ENCODE data around the gene PSAPL1. TPM values are rescaled to one million over a fixed set of nuclear protein-coding genes. Genes with fewer than 3 reads are reported as not detected.
A peak's percentile ranks its signal among the peaks of the same experiment; 100 is the strongest.

Gene PSAPL1
- not detected for total RNA-seq
- long read RNA-seq: 0 reads

DNA sequence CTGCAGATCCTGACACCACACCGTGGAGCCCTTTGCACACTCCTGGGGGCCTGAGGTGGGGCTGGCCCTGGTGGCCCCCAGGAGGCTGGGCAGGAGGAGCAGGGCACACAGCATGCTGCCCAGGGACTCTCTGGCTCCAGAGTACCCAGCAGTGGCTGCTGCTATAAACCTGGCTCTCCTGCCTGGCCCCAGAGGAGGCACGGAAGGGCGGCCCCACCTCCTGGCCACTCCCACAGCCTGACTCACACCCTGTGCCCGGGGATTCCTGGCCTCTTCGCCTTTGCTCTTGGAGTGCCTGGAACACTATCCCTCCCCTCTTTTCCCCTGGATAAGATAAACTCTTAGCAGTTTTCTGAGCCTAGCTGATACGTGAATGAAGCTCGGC is at the start of gene PSAPL1:
Gene PSAPL1 (minus strand): TSS at position 165 of the 385 bp plus-strand sequence. CDS start 51 bp downstream, at position 114.
- DNase-seq (peak; percentile 39 to 55), ATAC-seq (peak; percentile 96)
- intact Hi-C loops (cut with DNase I, micrococcal nuclease): no loop called here

DNA sequence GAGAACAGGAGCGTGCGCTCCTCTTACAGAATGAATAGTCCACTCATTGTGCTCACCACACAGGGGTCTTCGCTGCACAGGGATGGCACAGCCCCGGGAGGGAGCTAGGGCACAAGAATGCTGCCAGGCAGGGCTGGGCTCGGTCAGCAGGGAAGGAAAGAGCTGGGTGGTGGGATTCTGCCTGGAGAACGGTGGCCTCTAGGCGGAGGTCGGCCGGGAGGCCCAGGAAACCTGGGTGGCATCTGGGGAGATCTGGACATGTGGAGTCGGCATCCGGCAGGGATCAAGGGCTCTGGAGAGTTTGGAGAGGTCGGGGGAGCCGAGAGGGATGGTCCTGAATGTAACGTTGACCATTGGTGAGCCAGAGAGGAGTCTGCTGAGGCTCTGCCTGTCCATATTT is 46.5 kb upstream of the PSAPL1 start:
- intact Hi-C loops (cut with DNase I, micrococcal nuclease): no loop called here

GRCh38 chr4:7480423-7480822 is 45.7 kb upstream of the PSAPL1 start:
- ATAC-seq (no peak), DNase-seq (no peak)
- intact Hi-C loops (cut with DNase I, micrococcal nuclease): no loop called here

More for the DNA sequence above, 46.5 kb upstream of the PSAPL1 start:
- ATAC-seq (no peak), DNase-seq (no peak)

GRCh38 chr4:7478665-7479064 is 43.9 kb upstream of the PSAPL1 start:
- intact Hi-C loops (cut with DNase I, micrococcal nuclease): no loop called here
- DNase-seq (no peak), ATAC-seq (no peak)

DNA sequence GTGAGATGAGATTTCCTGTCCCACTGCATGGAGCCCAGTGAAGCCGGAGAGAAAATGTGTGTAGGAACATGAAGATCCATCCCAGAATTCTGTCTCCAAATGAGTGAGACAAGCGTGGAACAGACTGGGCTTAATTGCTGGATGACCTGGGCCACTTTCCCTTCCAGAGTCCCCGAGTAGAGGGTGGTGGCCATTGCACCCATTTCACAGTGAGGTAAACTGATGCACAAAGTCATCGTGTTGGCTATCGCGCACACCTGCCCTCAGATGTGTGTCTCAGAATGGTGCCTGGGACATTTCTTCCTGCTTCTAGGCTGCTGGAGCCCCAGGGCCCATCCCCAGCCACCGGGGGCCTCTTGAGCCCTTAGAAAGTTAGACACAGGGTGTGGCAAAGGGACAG is 43.0 kb upstream of the PSAPL1 start:
- no peak for DNase-seq
- intact Hi-C loops (cut with DNase I, micrococcal nuclease): no loop called here
- no peak for ATAC-seq

DNA sequence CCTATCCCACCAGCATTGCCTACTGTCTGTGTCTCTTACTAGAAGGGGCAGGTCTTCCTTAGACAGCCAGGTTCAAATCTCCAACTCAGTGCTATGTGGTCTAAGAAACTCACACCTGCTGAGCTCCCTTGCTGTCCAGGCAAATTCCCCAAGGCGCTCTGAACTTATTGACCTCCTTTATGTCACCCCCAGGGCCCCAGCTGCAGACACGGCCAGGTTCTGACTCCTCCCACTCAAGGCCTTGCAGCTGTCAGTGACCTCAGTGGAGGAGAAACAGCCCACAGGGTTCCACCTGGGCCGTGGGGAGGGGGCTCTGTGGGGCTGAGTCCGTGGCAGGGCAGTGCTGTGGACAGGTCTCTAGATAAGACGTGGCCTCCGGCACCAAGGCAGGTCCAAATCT is 42.1 kb upstream of the PSAPL1 start:
- DNase-seq (no peak), ATAC-seq (no peak)
- intact Hi-C loops (cut with DNase I, micrococcal nuclease): no loop called here

- DNase-seq (no peak), ATAC-seq (no peak)
- intact Hi-C loops (cut with DNase I, micrococcal nuclease): no loop called here
These were observed 40.5 kb upstream of the PSAPL1 start for GRCh38 chr4:7475207-7475606.

DNA sequence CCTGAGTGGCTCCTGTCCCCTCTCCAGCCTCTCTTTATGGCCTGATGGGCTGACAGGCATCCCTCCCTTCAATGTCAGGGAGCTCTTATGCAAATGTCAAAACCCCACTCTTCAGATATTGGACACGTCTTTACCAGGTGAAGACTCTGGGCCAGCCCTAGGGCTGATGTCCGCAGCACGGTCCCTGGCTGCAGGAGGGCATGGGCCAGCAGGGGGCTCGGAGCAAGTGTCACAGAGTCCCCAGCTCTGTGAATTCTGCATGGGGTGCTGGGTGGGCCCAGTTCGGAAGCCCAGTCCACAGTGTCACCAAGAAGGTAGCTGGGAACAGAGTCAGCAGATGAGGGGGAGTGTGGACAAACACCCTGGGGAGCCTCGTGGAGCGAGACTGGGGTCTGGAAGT is 39.6 kb upstream of the PSAPL1 start:
- intact Hi-C loops (cut with DNase I, micrococcal nuclease): no loop called here
- ATAC-seq (no peak), DNase-seq (no peak)

DNA sequence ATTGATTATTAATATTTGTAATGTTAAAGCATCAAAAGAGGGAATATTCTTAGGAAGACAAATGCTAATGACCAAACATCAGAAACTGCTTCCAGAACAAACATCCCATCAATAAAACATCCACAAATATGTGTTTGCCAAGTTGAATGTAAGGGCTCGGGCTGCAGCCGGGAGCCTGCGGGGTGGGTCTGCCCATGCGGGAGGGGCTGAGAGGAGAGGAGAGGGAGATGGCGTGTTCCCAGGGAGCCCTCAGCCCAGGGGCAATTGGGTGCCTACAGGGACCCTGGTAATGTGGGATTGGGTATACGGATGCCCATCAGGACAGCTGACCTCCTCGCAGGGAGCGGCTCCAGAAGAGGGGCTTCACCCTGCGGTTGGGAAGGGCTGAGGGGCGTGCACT is 38.4 kb upstream of the PSAPL1 start:
- no peak for DNase-seq
- intact Hi-C loops (cut with DNase I, micrococcal nuclease): no loop called here
- ATAC-seq: no peak

GRCh38 chr4:7472442-7473013 is 37.8 kb upstream of the PSAPL1 start:
- ATAC-seq: no peak
- intact Hi-C loops (cut with DNase I, micrococcal nuclease): no loop called here
- no peak for DNase-seq

- intact Hi-C loops (cut with DNase I, micrococcal nuclease): no loop called here
- ATAC-seq (no peak), DNase-seq (no peak)
These were observed 35.9 kb upstream of the PSAPL1 start for GRCh38 chr4:7470522-7471128.

- ATAC-seq: no peak
- intact Hi-C loops (cut with DNase I, micrococcal nuclease): no loop called here
- no peak for DNase-seq
These were observed 35.4 kb upstream of the PSAPL1 start for GRCh38 chr4:7470111-7470510.

DNA sequence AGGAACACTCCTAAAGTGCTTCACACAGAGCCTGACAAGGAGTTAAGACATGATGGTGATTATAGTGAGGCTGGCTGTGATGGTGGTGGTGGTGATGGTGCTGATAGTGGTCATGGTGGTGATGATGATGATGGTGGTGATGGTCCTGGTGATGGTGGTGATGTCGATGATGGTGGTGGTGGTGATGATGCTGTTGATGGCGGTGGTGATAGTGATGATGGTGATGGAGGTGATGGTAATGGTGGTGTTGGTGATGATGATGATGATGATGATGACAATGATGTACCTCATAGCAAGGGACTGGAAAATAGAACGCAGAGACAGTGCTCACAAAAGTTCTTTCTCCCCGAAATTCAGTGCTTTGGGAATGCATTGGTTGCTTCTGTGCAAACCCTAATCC is 34.3 kb upstream of the PSAPL1 start:
- ATAC-seq (no peak), DNase-seq (no peak)
- intact Hi-C loops (cut with DNase I, micrococcal nuclease): no loop called here

DNA sequence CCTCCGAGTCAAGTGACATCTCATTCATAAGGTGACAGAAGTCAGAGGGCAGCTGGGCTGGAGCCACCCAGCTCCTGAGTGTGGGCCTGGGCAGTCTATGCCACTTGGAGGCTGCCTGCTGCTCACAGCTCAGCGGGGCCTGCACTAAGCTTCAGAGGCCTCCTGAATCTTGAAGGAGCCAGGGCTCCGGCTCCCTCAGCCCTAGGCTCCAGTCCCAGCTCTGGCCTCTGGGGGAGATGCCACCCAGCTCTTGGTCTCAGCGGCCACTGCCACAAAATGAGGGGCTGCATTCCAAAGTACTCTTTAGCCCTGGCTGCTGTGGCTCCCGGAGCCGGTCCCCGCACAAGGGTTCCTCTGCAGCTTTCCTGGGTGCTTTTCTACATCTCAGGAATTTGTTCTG is 32.7 kb upstream of the PSAPL1 start:
- ATAC-seq (no peak), DNase-seq (no peak)
- intact Hi-C loops (cut with DNase I, micrococcal nuclease): no loop called here

- no peak for DNase-seq
- ATAC-seq: no peak
- intact Hi-C loops (cut with DNase I, micrococcal nuclease): no loop called here
These were observed 32.2 kb upstream of the PSAPL1 start for GRCh38 chr4:7466904-7467303.

GRCh38 chr4:7466215-7466614 is 31.5 kb upstream of the PSAPL1 start:
- ATAC-seq (no peak), DNase-seq (no peak)
- intact Hi-C loops (cut with DNase I, micrococcal nuclease): no loop called here

- ATAC-seq (no peak), DNase-seq (no peak)
- intact Hi-C loops (cut with DNase I, micrococcal nuclease): no loop called here
These were observed 30.3 kb upstream of the PSAPL1 start for GRCh38 chr4:7465017-7465416.

DNA sequence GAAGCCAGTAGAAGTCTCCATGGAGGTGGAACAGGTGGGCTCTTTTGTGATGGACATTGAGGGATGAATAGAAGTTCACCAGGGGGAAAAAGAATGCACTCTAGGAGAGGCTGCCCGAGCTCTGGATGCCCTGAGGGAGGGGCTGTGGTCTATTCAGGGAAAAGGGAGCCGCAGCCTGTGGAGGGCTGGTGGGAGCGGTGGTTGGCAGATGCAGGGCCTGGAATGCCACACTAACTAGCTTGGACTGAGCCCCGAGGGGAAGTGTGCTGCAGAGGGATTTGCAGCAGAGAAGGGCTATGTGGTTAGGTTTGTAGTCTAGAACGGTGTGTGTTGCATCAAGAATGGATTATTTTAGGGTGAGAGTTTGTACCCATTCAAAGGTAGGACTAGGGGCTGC is 29.5 kb upstream of the PSAPL1 start:
- intact Hi-C loops (cut with DNase I, micrococcal nuclease): no loop called here
- DNase-seq (no peak), ATAC-seq (no peak)

- DNase-seq: no peak
- no peak for ATAC-seq
- intact Hi-C loops (cut with DNase I, micrococcal nuclease): no loop called here
These were observed 29.0 kb upstream of the PSAPL1 start for GRCh38 chr4:7463566-7464258.

DNA sequence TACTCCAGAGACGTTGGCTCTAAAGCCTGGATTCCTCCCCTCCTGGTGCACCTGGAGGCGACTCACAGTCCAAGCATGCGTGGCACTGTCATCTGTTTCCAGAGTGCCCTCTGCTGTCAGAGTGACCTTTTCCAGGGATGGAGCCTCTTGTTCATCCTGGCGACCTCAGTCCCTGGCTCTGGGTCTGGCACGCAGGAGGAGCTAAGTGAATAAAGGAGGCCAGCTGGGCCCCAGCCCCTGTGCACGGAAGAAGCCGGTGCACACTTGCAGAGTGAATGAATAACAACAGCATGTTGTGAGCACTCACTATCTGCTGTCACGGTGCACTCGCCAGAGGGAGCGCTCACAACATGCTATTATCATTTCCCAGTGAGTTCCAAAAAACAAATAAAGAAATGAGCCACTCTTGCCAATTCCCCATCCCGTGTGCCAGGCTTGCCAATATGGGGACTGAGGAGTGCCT is 27.8 kb upstream of the PSAPL1 start:
- peak; percentile 42 for ATAC-seq
- peak in 1 of 2 donors; percentile 8 for DNase-seq
- intact Hi-C loops (cut with DNase I, micrococcal nuclease): no loop called here

GRCh38 chr4:7461230-7461629 is 26.5 kb upstream of the PSAPL1 start:
- intact Hi-C loops (cut with DNase I, micrococcal nuclease): no loop called here
- no peak for DNase-seq
- no peak for ATAC-seq

All from left colon (tissue), 2 donors.